Measurements from ENCODE around the gene HS3ST5. TPM values are rescaled to one million over a fixed set of nuclear protein-coding genes. Genes with fewer than 3 reads are reported as not detected.

Gene HS3ST5
- total RNA-seq, 1 experiment from 2014 or later: not detected

GRCh38 chr6:114195027-114195365 lies 147.8 kb downstream of the HS3ST5 start:
- no peak for DNase-seq (ENCODE audit: low read depth, low spot score)
- H3K36me3 ChIP-seq (ENCODE audit: control insufficient read depth in 1 of 2, insufficient read depth in 2 of 2, low read length in 2 of 2): no peaks in the 10 kb centered on the region
- H3K9me3 ChIP-seq (ENCODE audit: control insufficient read depth in 1 of 2, insufficient read depth in 1 of 2, low read depth in 1 of 2, low read length in 2 of 2): no peaks in the 10 kb centered on the region
- H3K27me3 ChIP-seq (ENCODE audit: insufficient read depth, low read length): peaks cover 14% of the 10 kb centered on the region; the same call in 1 of the 2 replicates
- no peak overlapping the region for H3K27ac ChIP-seq (ENCODE audit: low read depth, low read length)
- TF ChIP-seq JUND (IDR thresholded peaks at IDR 0.05) (no peak), FOSL1 (IDR thresholded peaks at IDR 0.05; ENCODE audit: low read depth) (no peak), SIN3A (IDR thresholded peaks at IDR 0.05; ENCODE audit: low read depth) (no peak), CTCF (IDR thresholded peaks at IDR 0.05 in 2 of 3, conservative IDR thresholded peaks at IDR 0.05 in 1 of 3; ENCODE audit: borderline replicate concordance in 1 of 3, insufficient read depth in 1 of 3, low read depth in 2 of 3, low read length in 2 of 3) (no peak), EGR1 (IDR thresholded peaks at IDR 0.05; ENCODE audit: low read depth) (no peak), CEBPB (IDR thresholded peaks at IDR 0.05; ENCODE audit: low read depth) (no peak), MAX (IDR thresholded peaks at IDR 0.05) (no peak), ATF3 (IDR thresholded peaks at IDR 0.05) (no peak), ZFX (IDR thresholded peaks at IDR 0.05) (no peak), EZH2 (IDR thresholded peaks at IDR 0.05) (no peak), YY1 (IDR thresholded peaks at IDR 0.05; ENCODE audit: extremely low read depth, insufficient replicate concordance, low read depth, low read length) (no peak), SRF (IDR thresholded peaks at IDR 0.05; ENCODE audit: low read depth) (no peak), CBX3 (IDR thresholded peaks at IDR 0.05; ENCODE audit: low read depth) (no peak), POLR2A (IDR thresholded peaks at IDR 0.05; ENCODE audit: borderline replicate concordance, extremely low read depth, insufficient read depth, insufficient read length) (no peak), REST (IDR thresholded peaks at IDR 0.05; ENCODE audit: low read depth) (no peak), ELF1 (IDR thresholded peaks at IDR 0.05; ENCODE audit: borderline replicate concordance, low read depth) (no peak)
- intact Hi-C loops (cut with micrococcal nuclease): no loop called here
- ChIA-PET CTCF (no interaction called here), RAD21 (ENCODE audit: low non-redundant PET in 1 of 2, low total read pairs in 2 of 2, uncharacterized antibody in 2 of 2, unreplicated experiment in 2 of 2) (no interaction called here), POLR2A (no interaction called here)
- no peak for ATAC-seq
- no peaks in the 10 kb centered on the region for H4K20me1 ChIP-seq (ENCODE audit: insufficient read depth)
- no peak overlapping the region for H3K4me3 ChIP-seq (replicated peaks in 1 of 2; ENCODE audit: low read depth in 1 of 2, low read length in 2 of 2)
- no peak overlapping the region for H3K9ac ChIP-seq (ENCODE audit: low read length)
- no peaks in the 10 kb centered on the region for H3K9me2 ChIP-seq (ENCODE audit: insufficient read depth)
- H3K79me2 ChIP-seq (ENCODE audit: insufficient read depth, low read length): no peaks in the 10 kb centered on the region
- H3K4me2 ChIP-seq (ENCODE audit: low read length): no peak overlapping the region
- BruUV-seq (replicated peaks): no TSS peak
- no peak overlapping the region for H2AFZ ChIP-seq (ENCODE audit: low read depth, low read length, poor library complexity, severe bottlenecking)
- H3K4me1 ChIP-seq (ENCODE audit: control insufficient read depth in 1 of 2, insufficient read depth in 2 of 2, low read length in 2 of 2): no peaks in the 10 kb centered on the region

Measured in HCT116 (cell line).